HepG2 (cell line): ENCODE data around the gene TSACC. TPM values are rescaled to one million over a fixed set of nuclear protein-coding genes. Genes with fewer than 3 reads are reported as not detected.

Experiments
- ATF5 ChIP-seq: sonication (generic); formaldehyde crosslinking; IDR thresholded peaks from 2 replicates; pipeline ENCODE4 v1.4.0; 2020; ENCODE audit warnings: mild to moderate bottlenecking, low read depth, missing genetic modification reagents
- E2F5 ChIP-seq: sonication (generic); formaldehyde crosslinking; conservative IDR thresholded peaks from 2 replicates; pipeline ENCODE4 v1.4.0; 2020; ENCODE audit warnings: missing genetic modification reagents
- HOXA3 ChIP-seq: sonication (generic); formaldehyde crosslinking; IDR thresholded peaks from 2 replicates; pipeline ENCODE4 v1.5.0; 2020; ENCODE audit warnings: missing genetic modification reagents
- HOXD1 ChIP-seq: sonication (generic); formaldehyde crosslinking; IDR thresholded peaks from 2 replicates; pipeline ENCODE4 v1.5.0; 2020; ENCODE audit warnings: missing genetic modification reagents
- KAT8 ChIP-seq: IDR thresholded peaks from 2 replicates; pipeline ENCODE4 v1.6.1; 2016; ENCODE audit warnings: missing genetic modification reagents, missing compliant biosample characterization
- NFIC ChIP-seq: IDR thresholded peaks from 2 replicates; pipeline ENCODE4 v1.6.1; 2012; ENCODE audit warnings: mild to moderate bottlenecking, low read length, inconsistent platforms
- POLR2AphosphoS2 ChIP-seq: IDR thresholded peaks from 2 replicates; pipeline ENCODE4 v1.6.1; 2011; ENCODE audit warnings: low read depth, low read length, improper control_type of control experiment
- RARG ChIP-seq: sonication (generic); formaldehyde crosslinking; IDR thresholded peaks from 2 replicates; pipeline ENCODE4 v1.4.0; 2020; ENCODE audit warnings: low read depth, mild to moderate bottlenecking, missing genetic modification reagents
- RNF219 ChIP-seq: sonication (generic); formaldehyde crosslinking; IDR thresholded peaks from 2 replicates; pipeline ENCODE4 v1.5.0; 2020; ENCODE audit warnings: mild to moderate bottlenecking, missing genetic modification reagents
- SP5 ChIP-seq: IDR thresholded peaks from 2 replicates; pipeline ENCODE4 v1.6.1; 2016; ENCODE audit warnings: low read depth, borderline replicate concordance
- TEAD2 ChIP-seq: sonication (generic); formaldehyde crosslinking; IDR thresholded peaks from 2 replicates; pipeline ENCODE4 v1.9.0; 2021; ENCODE audit warnings: missing genetic modification reagents
- TRIM24 ChIP-seq: sonication (generic); formaldehyde crosslinking; IDR thresholded peaks from 2 replicates; pipeline ENCODE4 v1.8.0; 2022; ENCODE audit warnings: mild to moderate bottlenecking, missing genetic modification reagents
- WIZ ChIP-seq: sonication (generic); formaldehyde crosslinking; IDR thresholded peaks from 2 replicates; pipeline ENCODE4 v1.5.1; 2020; ENCODE audit warnings: mild to moderate bottlenecking, missing genetic modification reagents
- ZBTB4 ChIP-seq: sonication (generic); formaldehyde crosslinking; IDR thresholded peaks from 2 replicates; pipeline ENCODE4 v1.4.0; 2020; ENCODE audit warnings: missing genetic modification reagents, mild to moderate bottlenecking, borderline replicate concordance
- ZNF10 ChIP-seq: sonication (generic); formaldehyde crosslinking; IDR thresholded peaks from 2 replicates; pipeline ENCODE4 v1.4.0; 2020; ENCODE audit warnings: mild to moderate bottlenecking, low read depth, missing genetic modification reagents, borderline replicate concordance
- ZNF232 ChIP-seq: sonication (generic); formaldehyde crosslinking; IDR thresholded peaks from 2 replicates; pipeline ENCODE4 v1.4.0; 2020; ENCODE audit warnings: missing genetic modification reagents, borderline replicate concordance
- ZNF354B ChIP-seq: sonication (generic); formaldehyde crosslinking; IDR thresholded peaks from 2 replicates; pipeline ENCODE4 v1.8.0; 2022; ENCODE audit warnings: mild to moderate bottlenecking, missing genetic modification reagents
- ZNF484 ChIP-seq: sonication (generic); formaldehyde crosslinking; IDR thresholded peaks from 2 replicates; pipeline ENCODE4 v1.5.1; 2020; ENCODE audit warnings: mild to moderate bottlenecking, low read depth, missing genetic modification reagents, borderline replicate concordance
- ZNF510 ChIP-seq: sonication (generic); formaldehyde crosslinking; IDR thresholded peaks from 2 replicates; pipeline ENCODE4 v1.4.0; 2020; ENCODE audit warnings: low read depth, mild to moderate bottlenecking, missing genetic modification reagents
- ZNF556 ChIP-seq: sonication (generic); formaldehyde crosslinking; IDR thresholded peaks from 2 replicates; pipeline ENCODE4 v1.4.0; 2020; ENCODE audit warnings: mild to moderate bottlenecking, missing genetic modification reagents, borderline replicate concordance
- ZNF589 ChIP-seq: sonication (generic); formaldehyde crosslinking; conservative IDR thresholded peaks from 2 replicates; pipeline ENCODE4 v1.8.0; 2022; ENCODE audit warnings: mild to moderate bottlenecking, moderate library complexity, missing genetic modification reagents
- ZNF652 ChIP-seq: IDR thresholded peaks from 2 replicates; pipeline ENCODE4 v1.6.1; 2016; ENCODE audit warnings: low read depth, borderline replicate concordance
- ZNF672 ChIP-seq: sonication (generic); formaldehyde crosslinking; IDR thresholded peaks from 2 replicates; pipeline ENCODE4 v1.8.1; 2022; ENCODE audit warnings: missing genetic modification reagents
- ZNF768 ChIP-seq: sonication (generic); formaldehyde crosslinking; IDR thresholded peaks from 2 replicates; pipeline ENCODE4 v1.4.0; 2020; ENCODE audit warnings: missing genetic modification reagents
- polyA plus RNA-seq, 8 experiments: library from polyadenylated mRNA; depleted of rRNA in 3 of 8; stranded (reverse) in 7 of 8; unstranded in 1 of 8; fragments of >200 nt; fragmentation: Illumina TruSeq in 4 of 8; extraction: Trizol in 4 of 8; gene quantifications; 2 replicates each; pipeline versions ENCODE4 v1.2.1 to v1.2.3, GENCODE V29; 2011 to 2016; ENCODE audit warnings: low read depth in 4 of 8, missing spikeins in 1 of 8, mixed read lengths in 1 of 8; ENCODE audit not compliant: insufficient read depth in 1 of 8
- total RNA-seq, 5 experiments: library from RNA; depleted of rRNA; stranded (reverse); fragments of >200 nt; fragmentation: Illumina TruSeq; extraction: Trizol; gene quantifications; 2 replicates each; pipeline ENCODE4 v1.2.3, GENCODE V29; 2016; ENCODE audit warnings: low read depth in 1 of 5

The TSACC gene
- total and polyA plus RNA-seq, 2 of the 13 experiments (the other 11 are each of a cell fraction or from before 2014, with no cell fraction given) = 1.5 to 2.6 TPM

GRCh38 chr1:156368889-156369684 lies 30.8 kb downstream of the TSACC start, which contains the start of gene RHBG (continued):
- TF ChIP-seq ZBTB4 (no peak), POLR2AphosphoS2 (no peak), RARG (no peak), HOXA3 (CRISPR knock-in tag) (peak; percentile 81; the same call in 1 of the 2 replicates), ZNF652 (CRISPR knock-in tag) (no peak), ZNF510 (CRISPR knock-in tag) (no peak; the same call in 1 of the 2 replicates), WIZ (CRISPR knock-in tag) (no peak), KAT8 (CRISPR knock-in tag) (peak; percentile 51; the same call in 1 of the 2 replicates), ZNF354B (CRISPR knock-in tag) (no peak), ZNF589 (no peak), E2F5 (CRISPR knock-in tag) (no peak), ZNF10 (CRISPR knock-in tag) (no peak), ZNF556 (no peak; the same call in 1 of the 2 replicates), ATF5 (no peak), SP5 (CRISPR knock-in tag) (0 out of 2 replicates have a peak, but pooled peaks have one; percentile 39), ZNF232 (peak; percentile 54; the same call in 1 of the 2 replicates), TEAD2 (CRISPR knock-in tag) (no peak), ZNF484 (CRISPR knock-in tag) (0 out of 2 replicates have a peak, but pooled peaks have one; percentile 62), ZNF768 (peak; percentile 51; the same call in 1 of the 2 replicates), RNF219 (no peak), HOXD1 (CRISPR knock-in tag) (peak; percentile 61; the same call in 1 of the 2 replicates), ZNF672 (no peak), NFIC (no peak), TRIM24 (no peak)
